GM10266 (cell line): ENCODE data around the gene BRI3BP.

Experiments used
- DNase-seq: peaks from one replicate; pipeline ENCODE4 v3.0.0; 2012; ENCODE audit errors: extremely low spot score
- CTCF ChIP-seq: IDR thresholded peaks from 2 replicates; pipeline ENCODE4 v1.5.1; 2012; ENCODE audit warnings: mild to moderate bottlenecking, low read depth; ENCODE audit not compliant: control insufficient read depth, insufficient read depth; ENCODE audit errors: missing control alignments

Gene BRI3BP

DNA sequence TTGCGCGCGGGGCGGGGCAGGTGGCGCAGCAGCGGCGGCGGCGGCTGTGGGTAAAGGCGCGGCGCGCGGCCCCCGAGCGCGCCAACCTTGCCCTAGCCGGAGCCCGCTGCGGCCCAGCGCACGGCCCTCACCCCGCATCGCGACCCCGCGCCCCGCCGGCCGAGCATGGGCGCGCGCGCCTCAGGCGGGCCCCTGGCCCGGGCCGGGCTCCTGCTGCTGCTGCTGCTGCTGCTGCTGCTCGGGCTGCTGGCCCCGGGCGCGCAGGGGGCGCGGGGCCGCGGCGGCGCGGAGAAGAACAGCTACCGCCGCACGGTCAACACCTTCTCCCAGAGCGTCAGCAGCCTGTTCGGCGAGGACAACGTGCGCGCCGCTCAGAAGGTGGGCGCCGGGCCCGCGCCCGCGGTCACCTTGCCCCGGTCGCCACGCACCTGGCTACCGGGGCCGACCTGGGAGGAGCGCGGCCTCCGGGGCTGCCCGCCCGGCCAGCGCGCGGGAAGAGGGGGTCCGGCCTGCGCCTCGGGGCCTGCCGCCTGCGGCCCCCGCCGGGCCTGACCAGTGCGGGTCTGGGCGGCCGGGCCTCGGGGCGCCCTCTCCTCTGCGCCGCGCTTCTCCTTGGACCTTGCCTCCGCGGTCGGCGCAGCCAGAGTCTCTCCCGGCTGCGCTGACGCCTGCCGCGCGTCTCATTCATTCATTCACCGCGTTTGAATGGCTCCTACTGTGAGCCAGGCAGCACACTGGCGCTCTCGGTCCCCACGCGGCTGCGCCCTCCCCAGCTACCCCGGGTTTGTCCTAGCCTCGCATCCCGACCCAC is at the start of gene BRI3BP:
BRI3BP (plus strand) TSS at position 20 of the 811 bp plus-strand sequence; CDS start at position 166, 146 bp downstream.
- TF ChIP-seq CTCF = no peak
- peak; percentile 46 for DNase-seq

DNA sequence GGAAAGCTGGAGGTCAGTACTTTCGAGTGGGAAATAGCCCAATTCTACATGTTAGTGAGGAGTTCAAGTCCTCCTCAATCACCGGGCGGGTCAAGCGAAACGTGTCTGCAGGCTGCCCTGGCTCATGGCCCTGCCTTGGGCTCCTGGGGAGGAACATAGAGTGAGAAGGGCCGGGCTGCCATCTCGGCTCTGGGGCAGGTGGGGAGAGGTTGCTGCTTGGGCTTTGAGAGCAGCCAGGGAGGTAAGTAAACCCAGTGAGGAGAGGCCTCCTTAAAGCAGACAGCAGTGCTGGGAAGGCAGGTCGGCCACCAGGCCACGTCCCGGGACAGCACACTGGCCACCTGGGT is 47.0 kb upstream of the BRI3BP start:
- no peak for TF ChIP-seq CTCF
- no peak for DNase-seq

DNA sequence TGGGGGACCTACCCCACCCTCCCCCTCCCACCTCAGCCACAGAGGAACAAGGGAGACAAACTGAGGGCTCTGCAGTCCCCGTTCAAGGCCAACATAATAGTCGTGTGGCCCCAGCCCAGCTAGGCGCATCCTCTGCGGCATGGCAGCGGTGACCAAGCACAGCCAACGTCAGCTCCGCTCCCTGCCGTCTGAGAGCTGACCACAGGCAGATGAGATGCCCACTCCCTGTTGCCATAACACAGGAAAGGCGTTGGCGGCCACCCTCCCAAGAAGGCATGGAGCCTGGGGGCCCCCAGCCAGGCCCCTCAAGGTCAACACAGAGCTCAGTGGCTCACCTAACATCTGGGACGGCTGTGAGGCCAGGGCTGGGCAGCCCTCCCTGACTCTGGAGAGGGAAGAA is 46.4 kb upstream of the BRI3BP start:
- TF ChIP-seq CTCF = no peak
- DNase-seq = no peak

GRCh38 chr12:124947561-124948398 is 45.7 kb upstream of the BRI3BP start:
- TF ChIP-seq CTCF = no peak
- DNase-seq = no peak

DNA sequence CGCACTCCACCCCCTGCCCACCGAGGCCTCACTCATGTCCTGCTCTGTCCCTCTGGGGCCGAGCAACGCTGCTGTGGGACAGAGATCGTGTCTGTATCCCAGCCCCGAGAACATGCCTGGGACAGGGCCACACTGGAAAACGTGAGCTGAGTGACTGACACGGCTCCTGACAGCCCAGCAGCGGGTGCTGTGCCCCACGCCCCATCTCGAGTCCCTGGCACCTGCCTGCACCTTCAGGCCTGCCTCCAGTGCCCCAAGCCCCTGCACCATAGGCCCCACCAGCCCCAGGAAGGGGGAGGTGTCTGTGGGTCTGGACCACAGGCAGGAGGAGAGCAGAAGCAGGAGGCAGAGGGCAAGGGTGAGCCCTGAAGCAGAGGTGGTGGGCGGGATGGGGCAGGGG is 44.4 kb upstream of the BRI3BP start:
- no peak for TF ChIP-seq CTCF
- no peak for DNase-seq

- DNase-seq = no peak
- TF ChIP-seq CTCF = no peak
Observed at GRCh38 chr12:124949779-124950728, 43.4 kb upstream of the BRI3BP start.
